Prostate gland (tissue), 2 donors: Measurements from ENCODE around the gene ACLY.

Source experiments
- POLR2A ChIP-seq: fragments of 450-650 bp; IDR thresholded peaks from one replicate; pipeline ENCODE4 v1.6.1; 2016; ENCODE audit warnings: antibody characterized with exemption, mild to moderate bottlenecking
- POLR2AphosphoS5 ChIP-seq: sonication (generic); formaldehyde crosslinking; IDR thresholded peaks from one replicate; pipeline ENCODE4 v1.6.1; 2017; ENCODE audit warnings: antibody characterized with exemption
- TF ChIP-seq, protein P1 (sequence below), 4 experiments: fragments of 200-600 bp in 2 of 4; fragments of 450-650 bp in 2 of 4; sonication (generic) in 2 of 4; IDR thresholded peaks; 1 replicate in 3 of 4; 2 replicates in 1 of 4; pipeline ENCODE4 v1.5.1; 2016 to 2019; ENCODE audit warnings: antibody characterized with exemption in 4 of 4, mild to moderate bottlenecking in 2 of 4, moderate library complexity in 2 of 4

DNA sequence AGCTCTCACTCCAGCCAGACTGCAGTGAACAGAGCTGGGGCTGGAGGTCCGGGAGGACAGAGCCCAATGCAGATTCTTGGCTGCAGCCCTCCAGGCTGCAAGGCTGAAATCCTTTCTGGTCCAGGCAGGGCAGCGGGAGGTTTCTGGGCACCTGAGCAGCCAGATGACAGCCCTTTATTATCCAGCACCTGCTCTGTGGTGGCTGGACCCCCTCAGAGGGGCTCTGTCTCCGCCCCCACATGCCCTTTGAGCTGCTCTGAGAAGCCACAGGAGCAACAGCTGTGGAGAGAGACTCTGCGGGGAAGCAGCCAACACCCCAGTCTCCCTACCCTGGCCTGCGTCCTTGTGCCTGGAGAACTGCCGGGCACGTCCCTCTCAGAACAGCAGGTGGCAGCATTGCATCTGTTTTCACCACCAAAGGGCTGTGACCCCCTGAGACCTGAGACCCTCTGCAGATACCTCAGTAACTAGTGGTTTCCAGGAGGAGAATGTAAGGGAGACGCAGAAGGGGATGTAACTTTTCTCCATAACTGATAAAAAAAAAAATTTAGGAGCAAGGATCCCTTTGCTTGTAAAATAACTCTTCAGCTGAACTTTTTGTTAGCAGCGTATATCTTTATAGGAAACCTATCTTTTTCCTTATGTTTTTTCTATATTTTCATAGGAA, 44.1 kb upstream of the ACLY start:
- TF ChIP-seq, protein P1, sequence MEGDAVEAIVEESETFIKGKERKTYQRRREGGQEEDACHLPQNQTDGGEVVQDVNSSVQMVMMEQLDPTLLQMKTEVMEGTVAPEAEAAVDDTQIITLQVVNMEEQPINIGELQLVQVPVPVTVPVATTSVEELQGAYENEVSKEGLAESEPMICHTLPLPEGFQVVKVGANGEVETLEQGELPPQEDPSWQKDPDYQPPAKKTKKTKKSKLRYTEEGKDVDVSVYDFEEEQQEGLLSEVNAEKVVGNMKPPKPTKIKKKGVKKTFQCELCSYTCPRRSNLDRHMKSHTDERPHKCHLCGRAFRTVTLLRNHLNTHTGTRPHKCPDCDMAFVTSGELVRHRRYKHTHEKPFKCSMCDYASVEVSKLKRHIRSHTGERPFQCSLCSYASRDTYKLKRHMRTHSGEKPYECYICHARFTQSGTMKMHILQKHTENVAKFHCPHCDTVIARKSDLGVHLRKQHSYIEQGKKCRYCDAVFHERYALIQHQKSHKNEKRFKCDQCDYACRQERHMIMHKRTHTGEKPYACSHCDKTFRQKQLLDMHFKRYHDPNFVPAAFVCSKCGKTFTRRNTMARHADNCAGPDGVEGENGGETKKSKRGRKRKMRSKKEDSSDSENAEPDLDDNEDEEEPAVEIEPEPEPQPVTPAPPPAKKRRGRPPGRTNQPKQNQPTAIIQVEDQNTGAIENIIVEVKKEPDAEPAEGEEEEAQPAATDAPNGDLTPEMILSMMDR (IDR thresholded peaks at IDR 0.05), result peak; percentile 53 to 93 (median 84)
- TF ChIP-seq POLR2AphosphoS5 (peak; percentile 39), POLR2A (no peak)
